Left ventricle myocardium inferior (tissue), 1 donor: ENCODE data around the gene TTC34. TPM values are rescaled to one million over a fixed set of nuclear protein-coding genes. Genes with fewer than 3 reads are reported as not detected.
A peak's percentile ranks its signal among the peaks of the same experiment; 100 is the strongest.

Experiments
- DNase-seq: peaks from one replicate; pipeline ENCODE4 v3.0.0-alpha.2; 2020
- H3K27ac ChIP-seq: fragments of 200-600 bp; replicated peaks from 2 replicates; pipeline ENCODE4 v1.8.0; 2021
- H3K27me3 ChIP-seq: fragments of 200-600 bp; 2 replicates; pipeline ENCODE4 v1.8.0; 2021; ENCODE audit warnings: low read depth
- H3K36me3 ChIP-seq: fragments of 200-600 bp; 2 replicates; pipeline ENCODE4 v1.8.0; 2021
- H3K4me1 ChIP-seq: fragments of 200-600 bp; 2 replicates; pipeline ENCODE4 v1.8.0; 2021
- H3K4me3 ChIP-seq: fragments of 200-600 bp; 2 replicates; pipeline ENCODE4 v1.8.0; 2021; ENCODE audit warnings: mild to moderate bottlenecking, moderate library complexity
- H3K9me3 ChIP-seq: fragments of 200-600 bp; replicated peaks from 2 replicates; pipeline ENCODE4 v1.8.0; 2021
- intact Hi-C: fragments of 100-400 bp; cut with micrococcal nuclease; formaldehyde crosslinking; loops from one replicate; pipeline ENCODE4 v1.11.0; 2022
- total RNA-seq: library from RNA; stranded (reverse); fragmentation: NEBNext Ultra II Directional; extraction: Animal tissue kit (Norgen Biotek cat#: 25700); gene quantifications from one replicate; pipeline ENCODE4 v1.2.1, GENCODE V29; 2021
- TF ChIP-seq, protein P1 (sequence below): fragments of 200-600 bp; IDR thresholded peaks from 2 replicates; pipeline ENCODE4 v1.8.0; 2021; ENCODE audit warnings: antibody characterized with exemption, mild to moderate bottlenecking, borderline replicate concordance
- donor health status: DM: no; HTN: yes; CAD: no; lungs with severe emphysema.

The TTC34 gene
- total RNA-seq, 1 donor from 2014 or later = 0.91 TPM

DNA sequence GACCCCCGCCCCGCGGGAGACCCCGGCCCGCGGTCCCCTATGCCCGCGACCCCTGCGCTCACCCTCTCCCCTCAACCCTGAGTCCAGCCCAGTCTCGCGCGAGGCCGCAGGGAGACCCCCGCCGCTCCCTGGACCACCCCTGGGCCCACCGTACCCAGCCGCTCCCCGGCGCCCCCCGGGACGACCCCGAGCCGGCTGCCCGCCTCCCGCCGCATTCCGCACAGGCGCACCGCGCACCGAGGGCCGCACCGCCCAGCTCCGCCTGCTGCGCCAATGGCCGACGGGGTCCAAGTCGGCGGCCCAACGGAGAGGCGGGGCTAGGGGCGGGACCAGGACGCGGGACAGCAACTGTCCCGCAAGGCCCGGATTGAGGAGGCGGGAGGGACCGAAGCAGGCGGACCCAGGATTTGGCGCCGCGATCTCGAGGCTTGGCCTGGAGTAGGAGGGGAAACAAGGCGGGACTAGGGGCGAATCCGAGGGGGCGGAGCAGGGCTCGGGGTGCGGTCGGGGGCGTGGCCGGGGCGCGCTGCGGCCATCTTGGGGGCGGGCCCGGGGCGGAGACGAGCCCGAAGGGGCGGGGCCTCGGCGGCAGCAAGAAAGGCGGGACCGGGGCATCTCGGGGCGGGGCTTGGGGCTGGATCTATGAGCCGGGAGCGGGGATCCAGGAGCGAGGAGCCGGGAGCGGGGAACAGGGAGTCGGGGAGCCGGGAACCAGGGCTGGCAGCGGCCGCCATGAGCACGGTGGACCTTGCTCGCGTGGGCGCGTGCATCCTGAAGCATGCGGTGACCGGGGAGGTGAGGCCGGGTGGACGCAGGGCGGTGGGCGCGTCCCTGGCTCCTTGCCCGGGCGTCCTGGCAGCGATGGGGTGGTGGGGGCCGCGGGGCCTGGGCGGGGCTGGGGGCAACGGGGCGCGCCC lies 215.1 kb downstream of the TTC34 start, which contains the start of gene PRXL2B:
TSS of gene PRXL2B (plus strand) at position 624 of the 917 bp plus-strand sequence. CDS start at position 733, 109 bp downstream.
- Histone ChIP-seq H3K27me3 (no peaks in the 10 kb centered on the region), H3K9me3 (no peaks in the 10 kb centered on the region), H3K4me3 (peak within 1 kb of the TSS; percentile 86), H3K27ac (peak within 1 kb of the TSS; percentile 98), H3K36me3 (peaks cover 10% of the 10 kb centered on the region), H3K4me1 (peaks cover 40% of the 10 kb centered on the region)
- intact Hi-C loops = no loop called here
- TF ChIP-seq, protein P1, sequence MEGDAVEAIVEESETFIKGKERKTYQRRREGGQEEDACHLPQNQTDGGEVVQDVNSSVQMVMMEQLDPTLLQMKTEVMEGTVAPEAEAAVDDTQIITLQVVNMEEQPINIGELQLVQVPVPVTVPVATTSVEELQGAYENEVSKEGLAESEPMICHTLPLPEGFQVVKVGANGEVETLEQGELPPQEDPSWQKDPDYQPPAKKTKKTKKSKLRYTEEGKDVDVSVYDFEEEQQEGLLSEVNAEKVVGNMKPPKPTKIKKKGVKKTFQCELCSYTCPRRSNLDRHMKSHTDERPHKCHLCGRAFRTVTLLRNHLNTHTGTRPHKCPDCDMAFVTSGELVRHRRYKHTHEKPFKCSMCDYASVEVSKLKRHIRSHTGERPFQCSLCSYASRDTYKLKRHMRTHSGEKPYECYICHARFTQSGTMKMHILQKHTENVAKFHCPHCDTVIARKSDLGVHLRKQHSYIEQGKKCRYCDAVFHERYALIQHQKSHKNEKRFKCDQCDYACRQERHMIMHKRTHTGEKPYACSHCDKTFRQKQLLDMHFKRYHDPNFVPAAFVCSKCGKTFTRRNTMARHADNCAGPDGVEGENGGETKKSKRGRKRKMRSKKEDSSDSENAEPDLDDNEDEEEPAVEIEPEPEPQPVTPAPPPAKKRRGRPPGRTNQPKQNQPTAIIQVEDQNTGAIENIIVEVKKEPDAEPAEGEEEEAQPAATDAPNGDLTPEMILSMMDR = no peak
- peak; percentile 100 for DNase-seq

Other genes starting within 250 kb of the TTC34 start
- 13.7 TPM for gene TNFRSF14, start 245.3 kb downstream of the TTC34 start, total RNA-seq
- gene PRXL2B, start 214.9 kb downstream of the TTC34 start, total RNA-seq = 8.2 TPM
- gene MMEL1, start 168.7 kb downstream of the TTC34 start, total RNA-seq = 0.82 TPM
- gene ACTRT2, start 219.8 kb upstream of the TTC34 start, total RNA-seq = not detected